Peyer's patch (tissue), 4 donors: ENCODE results near the gene DUS3L.

ENCODE experiments used
- CTCF ChIP-seq, 6 experiments: fragments of 450-650 bp in 4 of 6; fragments of 200-600 bp in 2 of 6; sonication (generic) in 1 of 6; IDR thresholded peaks; one replicate each; pipeline ENCODE4 v1.5.1; 2017 to 2019; ENCODE audit warnings: antibody characterized with exemption in 6 of 6, mild to moderate bottlenecking in 3 of 6, moderate library complexity in 1 of 6
- POLR2A ChIP-seq, 2 donors: fragments of 450-650 bp; IDR thresholded peaks; one replicate each; pipeline ENCODE4 v1.5.1; 2017; ENCODE audit warnings: antibody characterized with exemption in 2 of 2, mild to moderate bottlenecking in 2 of 2, moderate library complexity in 2 of 2

GRCh38 chr19:5743630-5744029 lies 47.3 kb downstream of the DUS3L start:
- TF ChIP-seq CTCF (IDR thresholded peaks at IDR 0.05) (no peak), POLR2A (IDR thresholded peaks at IDR 0.05) (no peak)
